ENCODE results near the gene ZSWIM1.

DNA sequence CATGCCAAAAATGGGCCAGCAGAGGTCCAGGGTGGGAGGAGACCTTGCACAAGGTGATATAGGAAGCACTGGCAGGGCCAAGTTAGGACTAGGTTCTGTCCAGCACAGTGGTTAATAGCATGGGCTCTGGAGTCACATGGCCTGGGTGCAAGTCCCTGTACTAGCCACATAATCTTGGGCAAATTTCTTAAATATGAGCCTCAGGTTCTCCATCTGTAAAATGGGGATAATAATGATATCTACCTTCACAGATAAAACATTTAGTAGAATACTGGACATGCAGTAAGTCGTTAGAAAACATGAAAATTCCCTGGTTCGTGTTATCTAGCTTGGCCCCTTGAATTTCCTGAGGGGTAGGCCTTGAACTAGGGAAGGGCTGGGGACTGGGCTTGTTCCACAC is 16.3 kb downstream of the ZSWIM1 start:
- no peak for TF ChIP-seq EZH2 (IDR thresholded peaks at IDR 0.05; ENCODE audit: insufficient read depth, low read length)
- TF ChIP-seq, protein P1, sequence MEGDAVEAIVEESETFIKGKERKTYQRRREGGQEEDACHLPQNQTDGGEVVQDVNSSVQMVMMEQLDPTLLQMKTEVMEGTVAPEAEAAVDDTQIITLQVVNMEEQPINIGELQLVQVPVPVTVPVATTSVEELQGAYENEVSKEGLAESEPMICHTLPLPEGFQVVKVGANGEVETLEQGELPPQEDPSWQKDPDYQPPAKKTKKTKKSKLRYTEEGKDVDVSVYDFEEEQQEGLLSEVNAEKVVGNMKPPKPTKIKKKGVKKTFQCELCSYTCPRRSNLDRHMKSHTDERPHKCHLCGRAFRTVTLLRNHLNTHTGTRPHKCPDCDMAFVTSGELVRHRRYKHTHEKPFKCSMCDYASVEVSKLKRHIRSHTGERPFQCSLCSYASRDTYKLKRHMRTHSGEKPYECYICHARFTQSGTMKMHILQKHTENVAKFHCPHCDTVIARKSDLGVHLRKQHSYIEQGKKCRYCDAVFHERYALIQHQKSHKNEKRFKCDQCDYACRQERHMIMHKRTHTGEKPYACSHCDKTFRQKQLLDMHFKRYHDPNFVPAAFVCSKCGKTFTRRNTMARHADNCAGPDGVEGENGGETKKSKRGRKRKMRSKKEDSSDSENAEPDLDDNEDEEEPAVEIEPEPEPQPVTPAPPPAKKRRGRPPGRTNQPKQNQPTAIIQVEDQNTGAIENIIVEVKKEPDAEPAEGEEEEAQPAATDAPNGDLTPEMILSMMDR (IDR thresholded peaks at IDR 0.05; ENCODE audit: insufficient read depth, low read depth, low read length) = no peak
